ENCODE measurements around the gene LYAR.
A peak's percentile ranks its signal among the peaks of the same experiment; 100 is the strongest.

LYAR gene

GRCh38 chr4:4317496-4318232, 27.7 kb upstream of the LYAR start:
- H3K4me3 ChIP-seq = no peak overlapping the region
- no peak overlapping the region for H3K27ac ChIP-seq

- H3K27ac ChIP-seq = no peak overlapping the region
Measured at GRCh38 chr4:4316150-4316495, 26.2 kb upstream of the LYAR start.

GRCh38 chr4:4315461-4316149, 25.7 kb upstream of the LYAR start:
- H3K4me3 ChIP-seq = no peak overlapping the region
- no peak overlapping the region for H3K27ac ChIP-seq

More at GRCh38 chr4:4316150-4316495, 26.2 kb upstream of the LYAR start:
- H3K4me3 ChIP-seq = no peak overlapping the region

GRCh38 chr4:4311193-4311592, 21.2 kb upstream of the LYAR start:
- Histone ChIP-seq H3K27ac (no peak overlapping the region), H3K4me3 (no peak overlapping the region)

- Histone ChIP-seq H3K27ac (peak overlapping the region in 1 of 21 experiments; percentile 53), H3K4me3 (no peak overlapping the region)
Measured at GRCh38 chr4:4308800-4309441, 19.0 kb upstream of the LYAR start.

GRCh38 chr4:4306920-4307319, 17.0 kb upstream of the LYAR start:
- H3K27ac ChIP-seq = no peak overlapping the region
- H3K4me3 ChIP-seq = no peak overlapping the region

- Histone ChIP-seq H3K4me3 (no peak overlapping the region), H3K27ac (no peak overlapping the region)
Measured at GRCh38 chr4:4302416-4302815, 12.5 kb upstream of the LYAR start.

- H3K27ac ChIP-seq = no peak overlapping the region
- H3K4me3 ChIP-seq = no peak overlapping the region
Measured at GRCh38 chr4:4302001-4302400, 12.0 kb upstream of the LYAR start.

- no peak overlapping the region for H3K27ac ChIP-seq
- H3K4me3 ChIP-seq = no peak overlapping the region
Measured at GRCh38 chr4:4299006-4299405, 9.1 kb upstream of the LYAR start.

GRCh38 chr4:4296283-4296846, 6.4 kb upstream of the LYAR start:
- Histone ChIP-seq H3K27ac (no peak overlapping the region), H3K4me3 (no peak overlapping the region)

- Histone ChIP-seq H3K4me3 (no peak overlapping the region), H3K27ac (no peak overlapping the region)
Measured at GRCh38 chr4:4293279-4293678, 3.3 kb upstream of the LYAR start.

- H3K27ac ChIP-seq = peak overlapping the region in 20 of 21 experiments; percentile 13 to 88 (median 84)
- peak overlapping the region; percentile 54 to 100 (median 99) for H3K4me3 ChIP-seq
Measured at GRCh38 chr4:4289597-4289940, 385 bp downstream of the LYAR start.

GRCh38 chr4:4289055-4289454, 899 bp downstream of the LYAR start:
- Histone ChIP-seq H3K4me3 (peak overlapping the region; percentile 54 to 100 (median 99)), H3K27ac (peak overlapping the region in 7 of 21 experiments; percentile 76 to 88 (median 84))

- Histone ChIP-seq H3K4me3 (no peak overlapping the region), H3K27ac (no peak overlapping the region)
Measured at GRCh38 chr4:4288098-4288497, 1.9 kb downstream of the LYAR start.

- Histone ChIP-seq H3K4me3 (no peak overlapping the region), H3K27ac (no peak overlapping the region)
Measured at GRCh38 chr4:4284827-4285618, 4.9 kb downstream of the LYAR start.

GRCh38 chr4:4281787-4282186, 8.2 kb downstream of the LYAR start:
- Histone ChIP-seq H3K27ac (no peak overlapping the region), H3K4me3 (no peak overlapping the region)

GRCh38 chr4:4277531-4277930, 12.4 kb downstream of the LYAR start:
- H3K4me3 ChIP-seq = no peak overlapping the region
- H3K27ac ChIP-seq = no peak overlapping the region

GRCh38 chr4:4274226-4274625, 15.7 kb downstream of the LYAR start:
- Histone ChIP-seq H3K27ac (no peak overlapping the region), H3K4me3 (no peak overlapping the region)

- Histone ChIP-seq H3K27ac (no peak overlapping the region), H3K4me3 (no peak overlapping the region)
Measured at GRCh38 chr4:4271912-4272311, 18.0 kb downstream of the LYAR start.

GRCh38 chr4:4270529-4270928, 19.4 kb downstream of the LYAR start:
- no peak overlapping the region for H3K4me3 ChIP-seq
- H3K27ac ChIP-seq = peak overlapping the region in 4 of 21 experiments; percentile 69 to 78 (median 72)
